IMR-90 (cell line): Measurements from ENCODE around the gene EPHB1.

ENCODE experiments used
- CEBPB ChIP-seq: IDR thresholded peaks from 2 replicates; pipeline ENCODE4 v1.6.1; 2012; ENCODE audit warnings: low read depth, low read length, improper control_type of control experiment
- CTCF ChIP-seq: conservative IDR thresholded peaks from 2 replicates; pipeline ENCODE4 v1.5.1; 2012; ENCODE audit warnings: mild to moderate bottlenecking, low read depth, low read length, improper control_type of control experiment
- MXI1 ChIP-seq: IDR thresholded peaks from 2 replicates; pipeline ENCODE4 v1.6.1; 2012; ENCODE audit warnings: low read depth, mild to moderate bottlenecking, low read length, moderate library complexity, borderline replicate concordance
- POLR2A ChIP-seq: IDR thresholded peaks from 2 replicates; pipeline ENCODE4 v1.6.1; 2012; ENCODE audit warnings: mild to moderate bottlenecking, low read depth, low read length
- RCOR1 ChIP-seq: IDR thresholded peaks from 2 replicates; pipeline ENCODE4 v1.6.1; 2012; ENCODE audit warnings: mild to moderate bottlenecking, low read length, improper control_type of control experiment; ENCODE audit not compliant: insufficient replicate concordance
- RFX5 ChIP-seq: IDR thresholded peaks from 2 replicates; pipeline ENCODE4 v1.8.0; 2012; ENCODE audit warnings: low read depth, mild to moderate bottlenecking, low read length, moderate library complexity

GRCh38 chr3:134827213-134827612 lies 32.2 kb downstream of the EPHB1 start:
- TF ChIP-seq CTCF (no peak), POLR2A (no peak), RFX5 (no peak), RCOR1 (no peak), CEBPB (no peak), MXI1 (no peak)
